Measurements from ENCODE around the gene SSMEM1.
"Not testable (repeated sequence)": the region's sequence is repeated elsewhere in the genome, so short reads cannot be mapped to it uniquely, and the experiment has no call there.

SSMEM1 gene

GRCh38 chr7:130210181-130210935, 2.7 kb downstream of the SSMEM1 start:
- no peak for DNase-seq

- no peak for DNase-seq
Measured at GRCh38 chr7:130213828-130214227, 6.2 kb downstream of the SSMEM1 start.

- DNase-seq, result no peak
Measured at GRCh38 chr7:130216025-130216424, 8.4 kb downstream of the SSMEM1 start.

DNA sequence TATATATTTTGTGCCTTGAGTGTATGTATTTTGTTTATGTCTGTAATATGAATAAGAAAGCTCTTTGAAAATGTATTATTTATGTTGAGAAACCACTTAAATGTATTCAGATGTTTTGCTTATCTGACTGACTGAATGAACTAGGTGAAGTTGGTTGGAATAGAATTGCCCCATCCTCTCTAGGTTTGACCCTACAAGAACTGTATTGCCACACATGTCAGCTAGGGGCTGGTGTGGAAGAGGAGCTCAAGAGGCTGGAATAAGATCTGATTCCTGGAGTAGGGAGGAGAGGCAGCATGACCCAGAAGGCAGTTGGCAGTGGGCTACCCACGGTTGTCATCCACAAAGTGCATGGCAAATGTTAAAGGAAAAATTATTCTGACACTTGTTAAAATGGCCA, 9.1 kb downstream of the SSMEM1 start:
- no peak for DNase-seq

- no peak for DNase-seq
Measured at GRCh38 chr7:130218806-130219620, 11.4 kb downstream of the SSMEM1 start.

GRCh38 chr7:130219871-130220270, 12.2 kb downstream of the SSMEM1 start:
- DNase-seq, result no peak

DNA sequence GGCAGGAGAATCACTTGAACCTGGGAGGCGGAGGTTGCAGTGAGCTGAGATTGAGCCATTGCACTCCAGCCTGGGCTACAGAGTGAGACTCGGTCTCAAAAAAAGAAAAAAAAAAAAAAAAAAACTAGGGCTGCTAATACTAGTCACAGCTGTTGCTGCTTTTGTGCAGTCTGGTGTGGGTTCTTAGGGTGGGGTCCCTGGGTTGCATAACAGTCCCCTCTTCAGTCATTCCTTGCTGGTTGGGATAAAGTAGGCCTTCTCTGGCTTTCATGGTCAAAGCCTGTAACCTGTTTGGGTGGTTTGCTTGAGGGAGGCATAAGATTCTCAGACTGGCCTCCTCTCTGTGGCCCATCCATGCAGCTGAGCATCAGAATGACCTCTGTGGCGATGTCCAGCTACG, 14.1 kb downstream of the SSMEM1 start:
- DNase-seq, result no peak

DNA sequence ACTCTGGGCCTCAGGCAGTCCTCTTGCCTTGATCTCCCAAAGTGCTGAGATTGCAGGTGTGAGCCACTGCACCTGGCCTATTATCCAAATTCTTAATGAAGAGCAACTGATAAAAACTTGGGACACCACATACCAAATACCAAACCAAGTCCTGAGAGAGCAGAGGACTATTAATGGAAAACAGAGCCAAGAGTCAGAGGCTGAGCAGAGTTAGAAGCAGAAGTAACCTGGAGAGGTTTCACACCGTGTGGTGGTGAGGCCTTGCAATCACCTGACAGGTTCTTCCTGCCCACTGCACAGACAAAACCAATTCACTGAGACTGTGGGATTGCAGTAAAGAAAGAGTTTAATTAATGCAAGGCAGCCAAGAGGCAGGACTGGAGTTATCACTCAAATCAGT, 16.0 kb downstream of the SSMEM1 start:
- no peak for DNase-seq

DNA sequence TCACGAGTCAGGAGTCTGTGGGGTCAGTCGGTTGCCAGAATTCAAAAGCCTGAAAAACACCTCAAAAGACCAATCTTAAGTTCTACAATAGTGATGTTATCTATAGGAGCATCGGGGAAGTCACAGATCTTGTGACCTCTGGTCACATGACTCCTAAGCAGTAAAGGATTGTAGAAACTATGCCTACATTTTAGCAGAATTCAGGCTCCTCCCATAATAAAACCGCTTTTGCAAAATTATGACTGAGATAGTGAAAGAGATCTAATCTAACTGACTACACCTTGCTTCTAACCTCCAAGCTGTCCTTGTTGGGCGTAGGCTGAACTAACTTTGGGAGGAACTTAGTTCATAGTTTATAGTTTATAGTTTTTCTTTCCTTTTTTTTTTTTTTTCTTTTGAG, 16.6 kb downstream of the SSMEM1 start:
- DNase-seq, result no peak

DNA sequence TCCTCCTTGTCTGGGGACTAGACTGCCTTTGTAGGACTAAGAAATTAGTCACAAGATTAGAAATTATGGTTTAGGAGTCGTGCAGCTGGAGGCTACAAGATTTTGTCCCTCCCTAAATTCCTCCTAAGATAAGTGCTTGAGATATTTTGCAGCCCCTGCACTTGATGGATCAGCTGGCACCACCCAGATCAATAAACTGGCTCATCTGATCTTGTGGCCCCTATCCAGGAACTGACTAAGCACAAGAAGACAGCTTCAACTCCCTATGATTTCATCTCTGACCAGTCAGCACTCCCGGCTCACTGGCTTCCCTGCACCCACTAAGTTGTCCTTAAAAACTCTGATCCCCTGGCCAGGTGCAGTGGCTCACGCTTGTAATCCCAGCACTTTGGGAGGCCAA, 17.3 kb downstream of the SSMEM1 start:
- DNase-seq, result not testable (repeated sequence)

- no peak for DNase-seq
Measured at GRCh38 chr7:130226333-130226732, 18.7 kb downstream of the SSMEM1 start.

DNA sequence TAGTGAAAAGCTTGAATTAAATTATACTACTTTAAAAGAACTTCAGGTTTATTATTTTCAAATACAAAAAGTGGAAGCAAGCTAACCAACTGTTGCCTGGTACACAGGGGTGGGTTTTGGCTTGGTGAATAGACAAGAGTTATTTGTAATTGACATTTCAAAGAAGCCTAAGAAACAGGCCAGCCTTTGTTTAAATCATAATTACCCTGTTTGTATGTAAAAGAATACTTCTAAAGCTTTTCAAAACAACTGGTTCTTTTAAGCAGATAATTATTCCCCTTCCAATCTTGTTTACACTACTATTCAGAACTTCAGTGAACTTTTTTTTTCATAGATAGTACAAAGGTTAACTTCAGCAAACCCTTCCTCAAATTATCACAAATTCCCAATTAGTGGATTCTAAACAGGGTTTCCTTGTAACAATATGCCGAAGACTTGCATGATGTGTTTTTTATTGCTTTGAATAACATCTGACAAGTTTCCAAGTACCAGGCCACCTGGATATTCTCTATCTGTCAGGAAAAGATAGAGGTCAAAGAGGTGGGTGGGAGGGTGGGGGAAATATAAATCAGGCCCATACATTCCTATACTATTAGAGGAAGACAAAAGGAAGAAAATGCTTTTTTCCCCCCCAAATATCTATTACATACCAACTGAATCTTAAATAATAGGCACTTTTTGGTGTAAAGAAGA, 20.4 kb downstream of the SSMEM1 start:
- DNase-seq, result no peak

- no peak for DNase-seq
Measured at GRCh38 chr7:130228840-130229502, 21.3 kb downstream of the SSMEM1 start.

GRCh38 chr7:130229981-130230380, 22.3 kb downstream of the SSMEM1 start:
- not testable (repeated sequence) for DNase-seq

- DNase-seq, result no peak
Measured at GRCh38 chr7:130231792-130232191, 24.1 kb downstream of the SSMEM1 start.

DNA sequence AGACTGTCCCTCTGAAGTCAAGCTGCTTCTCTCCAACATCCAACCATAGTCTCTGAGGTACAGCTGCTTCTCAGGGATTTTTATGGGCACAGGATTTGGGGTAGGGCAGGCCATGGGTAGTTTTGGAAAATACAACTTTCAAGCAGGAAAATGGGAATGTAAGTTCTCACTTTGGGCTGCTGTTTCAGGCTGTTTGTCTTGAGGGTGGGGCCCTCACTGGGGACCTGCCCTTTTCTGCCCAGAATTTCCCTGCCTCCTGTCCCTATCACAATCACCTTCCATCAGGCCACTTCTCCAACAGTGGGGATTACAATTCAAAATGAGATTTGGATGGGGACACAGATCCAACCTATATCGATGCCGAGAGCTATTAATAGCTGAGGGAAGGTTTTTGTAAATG, 24.5 kb downstream of the SSMEM1 start:
- no peak for DNase-seq

GRCh38 chr7:130234078-130234477, 26.4 kb downstream of the SSMEM1 start:
- DNase-seq, result no peak

GRCh38 chr7:130236361-130236760, 28.7 kb downstream of the SSMEM1 start:
- not testable (repeated sequence) for DNase-seq

GRCh38 chr7:130240240-130240639, 32.6 kb downstream of the SSMEM1 start:
- DNase-seq, result no peak

DNA sequence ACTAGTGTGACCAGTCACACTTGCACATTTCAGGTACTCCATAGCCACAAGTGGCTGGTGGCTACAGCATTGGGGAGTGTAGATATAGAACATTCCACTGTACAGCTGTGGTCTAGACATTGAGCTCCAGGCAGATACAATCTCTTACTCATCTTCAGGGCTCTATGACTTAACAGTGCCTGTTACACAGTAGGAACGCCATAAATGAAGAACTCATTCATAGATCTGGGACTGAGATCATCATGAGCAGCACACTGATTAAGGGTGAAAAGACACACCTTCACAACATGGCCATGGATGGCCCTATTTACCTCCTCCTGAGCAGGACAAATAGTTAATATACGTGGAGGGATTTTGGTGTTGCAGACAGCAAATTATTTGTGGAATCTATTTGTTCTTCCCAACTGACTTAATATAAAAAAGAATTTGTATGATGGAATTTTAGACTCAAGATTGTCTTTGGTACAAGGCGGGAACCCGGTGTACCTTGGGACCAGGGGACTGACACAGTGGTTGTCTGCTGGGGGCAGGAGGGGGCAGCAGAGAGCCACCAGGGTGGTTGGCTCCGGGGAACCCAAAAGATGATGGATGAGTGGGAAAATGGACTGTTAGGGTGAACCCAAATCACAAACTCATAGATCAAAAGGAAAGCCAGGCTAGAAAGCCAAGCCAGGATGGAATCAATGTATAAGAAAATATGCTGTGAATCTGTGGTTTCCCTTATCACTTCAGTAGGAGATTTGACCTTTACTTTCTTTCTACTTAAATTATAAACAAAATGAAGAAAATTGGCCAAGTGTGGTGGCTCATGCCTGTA, 34.7 kb downstream of the SSMEM1 start:
- DNase-seq, result no peak

- not testable (repeated sequence) for DNase-seq
Measured at GRCh38 chr7:130243486-130243885, 35.8 kb downstream of the SSMEM1 start.

DNA sequence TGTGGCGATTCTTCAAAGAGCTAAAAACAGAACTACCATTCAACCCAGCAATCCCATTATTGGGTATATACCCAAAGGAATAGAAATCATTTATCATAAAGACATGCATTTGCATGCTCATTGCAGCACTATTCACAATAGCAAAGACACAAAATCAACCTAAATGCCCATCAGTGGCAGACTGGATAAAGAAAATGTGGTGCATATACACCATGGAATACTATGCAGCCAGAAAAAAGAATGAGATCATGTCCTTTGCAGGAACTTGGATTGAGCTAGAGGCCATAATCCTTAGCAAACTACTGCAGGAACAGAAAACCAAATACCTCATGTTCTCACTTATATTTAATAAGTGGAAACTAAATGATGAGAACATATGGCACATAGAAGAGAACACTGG, 38.8 kb downstream of the SSMEM1 start:
- not testable (repeated sequence) for DNase-seq
